HepG2 (cell line): ENCODE results near the gene NAT9. TPM values are rescaled to one million over a fixed set of nuclear protein-coding genes. Genes with fewer than 3 reads are reported as not detected.
A peak's percentile ranks its signal among the peaks of the same experiment; 100 is the strongest.

ENCODE experiments used
- CHD4 ChIP-seq: fragments of 200-600 bp; sonication (generic); IDR thresholded peaks from 2 replicates; pipeline ENCODE4 v1.7.0; 2017; ENCODE audit warnings: mild to moderate bottlenecking, low read length, borderline replicate concordance
- EHMT2 ChIP-seq: fragments of 200-600 bp; sonication (generic); IDR thresholded peaks from 2 replicates; pipeline ENCODE4 v1.7.0; 2017; ENCODE audit warnings: antibody characterized with exemption, low read depth, low read length, borderline replicate concordance
- ELF4 ChIP-seq: sonication (generic); formaldehyde crosslinking; IDR thresholded peaks from 2 replicates; pipeline ENCODE4 v1.5.0; 2020; ENCODE audit warnings: missing genetic modification reagents, mild to moderate bottlenecking, moderate library complexity, borderline replicate concordance
- GABPA ChIP-seq, 2 experiments: IDR thresholded peaks; 2 replicates each; pipeline ENCODE4 v1.6.1; 2011 to 2016; ENCODE audit warnings: low read depth in 2 of 2, low read length in 1 of 2, missing biosample characterization in 1 of 2, missing genetic modification characterization in 1 of 2
- GTF3A ChIP-seq: sonication (generic); formaldehyde crosslinking; conservative IDR thresholded peaks from 2 replicates; pipeline ENCODE4 v1.4.0; 2020; ENCODE audit warnings: mild to moderate bottlenecking, missing genetic modification reagents
- JUND ChIP-seq: sonication (generic); formaldehyde crosslinking; IDR thresholded peaks from 2 replicates; pipeline ENCODE4 v1.8.0; 2022; ENCODE audit warnings: mild to moderate bottlenecking, missing genetic modification reagents
- MTF1 ChIP-seq: sonication (generic); formaldehyde crosslinking; IDR thresholded peaks from 2 replicates; pipeline ENCODE4 v1.5.0; 2020; ENCODE audit warnings: missing genetic modification reagents
- RERE ChIP-seq: IDR thresholded peaks from 2 replicates; pipeline ENCODE4 v1.6.1; 2016; ENCODE audit warnings: low read depth, missing genetic modification reagents, missing compliant biosample characterization
- UBTF ChIP-seq: sonication (generic); formaldehyde crosslinking; IDR thresholded peaks from 2 replicates; pipeline ENCODE4 v1.4.0; 2020; ENCODE audit warnings: mild to moderate bottlenecking, missing genetic modification reagents
- ZBTB33 ChIP-seq: sonication (generic); formaldehyde crosslinking; IDR thresholded peaks from 2 replicates; pipeline ENCODE4 v1.4.0; 2020; ENCODE audit warnings: missing genetic modification reagents
- ZNF180 ChIP-seq: sonication (generic); formaldehyde crosslinking; IDR thresholded peaks from 2 replicates; pipeline ENCODE4 v1.4.0; 2020; ENCODE audit warnings: low read depth, missing genetic modification reagents, borderline replicate concordance
- ZNF432 ChIP-seq: sonication (generic); formaldehyde crosslinking; IDR thresholded peaks from 2 replicates; pipeline ENCODE4 v1.5.0; 2020; ENCODE audit warnings: missing genetic modification reagents, mild to moderate bottlenecking, borderline replicate concordance
- ZNF552 ChIP-seq: sonication (generic); formaldehyde crosslinking; IDR thresholded peaks from 2 replicates; pipeline ENCODE4 v1.9.0; 2022; ENCODE audit warnings: missing genetic modification reagents, mild to moderate bottlenecking, borderline replicate concordance
- ZNF619 ChIP-seq: sonication (generic); formaldehyde crosslinking; IDR thresholded peaks from 2 replicates; pipeline ENCODE4 v1.4.0; 2020; ENCODE audit warnings: mild to moderate bottlenecking, missing genetic modification reagents
- ZNF740 ChIP-seq: sonication (generic); formaldehyde crosslinking; IDR thresholded peaks from 2 replicates; pipeline ENCODE4 v1.4.0; 2020; ENCODE audit warnings: missing genetic modification reagents
- ZSCAN12 ChIP-seq: sonication (generic); formaldehyde crosslinking; IDR thresholded peaks from 2 replicates; pipeline ENCODE4 v1.9.0; 2021; ENCODE audit warnings: mild to moderate bottlenecking, missing genetic modification reagents
- polyA plus RNA-seq, 8 experiments: library from polyadenylated mRNA; depleted of rRNA in 3 of 8; stranded (reverse) in 7 of 8; unstranded in 1 of 8; fragments of >200 nt; fragmentation: Illumina TruSeq in 4 of 8; extraction: Trizol in 4 of 8; gene quantifications; 2 replicates each; pipeline versions ENCODE4 v1.2.1 to v1.2.3, GENCODE V29; 2011 to 2016; ENCODE audit warnings: low read depth in 4 of 8, missing spikeins in 1 of 8, mixed read lengths in 1 of 8; ENCODE audit not compliant: insufficient read depth in 1 of 8
- total RNA-seq, 5 experiments: library from RNA; depleted of rRNA; stranded (reverse); fragments of >200 nt; fragmentation: Illumina TruSeq; extraction: Trizol; gene quantifications; 2 replicates each; pipeline ENCODE4 v1.2.3, GENCODE V29; 2016; ENCODE audit warnings: low read depth in 1 of 5

Gene NAT9
- total and polyA plus RNA-seq, 2 of the 13 experiments (the other 11 are each of a cell fraction or from before 2014, with no cell fraction given), result 39.7 to 44.2 TPM

- TF ChIP-seq ZNF432 (no peak), ELF4 (no peak), CHD4 (no peak), ZNF740 (CRISPR knock-in tag) (no peak), RERE (CRISPR knock-in tag) (peak; percentile 62; the same call in 1 of the 2 replicates), GTF3A (no peak), ZNF552 (CRISPR knock-in tag) (peak; percentile 43; the same call in 1 of the 2 replicates), MTF1 (CRISPR knock-in tag) (no peak), ZNF180 (CRISPR knock-in tag) (no peak), GABPA (IDR thresholded peaks at IDR 0.05; ENCODE audit: low read depth, low read length) (peak; percentile 97), GABPA (CRISPR knock-in tag; IDR thresholded peaks at IDR 0.05; ENCODE audit: low read depth) (peak; percentile 88), JUND (CRISPR knock-in tag) (no peak), EHMT2 (no peak), ZBTB33 (CRISPR knock-in tag) (no peak), ZNF619 (CRISPR knock-in tag) (peak; percentile 54; the same call in 1 of the 2 replicates), ZSCAN12 (CRISPR knock-in tag) (no peak), UBTF (peak; percentile 44)
Observed at GRCh38 chr17:74776044-74776962, at the start of gene NAT9 (continued).
